ENCODE results near the gene MTHFD2L.

- TF ChIP-seq CTCF (IDR thresholded peaks at IDR 0.05) = no peak
- TF ChIP-seq POLR2A (IDR thresholded peaks at IDR 0.05) = no peak
Measured at GRCh38 chr4:74291471-74291870, 133.6 kb downstream of the MTHFD2L start.
